ENCODE data around the gene TTLL1.

Gene TTLL1

GRCh38 chr22:43088984-43089717, at the start of gene TTLL1:
Gene TTLL1 (minus strand): TSS chr22:43089391. CDS start chr22:43075586, 13,805 bp downstream.
- DNase-seq: peak; percentile 75 to 87 (median 83)

- no peak for DNase-seq
Observed at GRCh38 chr22:43136801-43137200, 47.6 kb upstream of the TTLL1 start.

- DNase-seq: peak in 5 of 6 experiments; percentile 5 to 22 (median 12)
Observed at GRCh38 chr22:43136255-43136654, 47.1 kb upstream of the TTLL1 start.

GRCh38 chr22:43135565-43135964, 46.4 kb upstream of the TTLL1 start:
- no peak for DNase-seq

GRCh38 chr22:43134553-43134952, 45.4 kb upstream of the TTLL1 start:
- DNase-seq: no peak

- no peak for DNase-seq
Observed at GRCh38 chr22:43133401-43133800, 44.2 kb upstream of the TTLL1 start.

GRCh38 chr22:43131773-43132501, 42.7 kb upstream of the TTLL1 start:
- DNase-seq: no peak

GRCh38 chr22:43129426-43130425, 40.5 kb upstream of the TTLL1 start:
- DNase-seq: no peak

- no peak for DNase-seq
Observed at GRCh38 chr22:43128928-43129424, 39.8 kb upstream of the TTLL1 start.

- no peak for DNase-seq
Observed at GRCh38 chr22:43128116-43128515, 38.9 kb upstream of the TTLL1 start.

GRCh38 chr22:43127166-43127908, 38.1 kb upstream of the TTLL1 start:
- DNase-seq: no peak

- no peak for DNase-seq
Observed at GRCh38 chr22:43126501-43127165, 37.4 kb upstream of the TTLL1 start.

GRCh38 chr22:43118953-43119458, 29.8 kb upstream of the TTLL1 start:
- DNase-seq: no peak

GRCh38 chr22:43118024-43118849, 29.0 kb upstream of the TTLL1 start:
- no peak for DNase-seq

- no peak for DNase-seq
Observed at GRCh38 chr22:43116932-43117331, 27.7 kb upstream of the TTLL1 start.

- DNase-seq: no peak
Observed at GRCh38 chr22:43114958-43115357, 25.8 kb upstream of the TTLL1 start.

GRCh38 chr22:43113526-43114251, 24.5 kb upstream of the TTLL1 start:
- DNase-seq: no peak

GRCh38 chr22:43110927-43111623, 21.9 kb upstream of the TTLL1 start:
- DNase-seq: peak; percentile 13 to 48 (median 32)

- peak; percentile 16 to 58 (median 33) for DNase-seq
Observed at GRCh38 chr22:43110444-43110926, 21.3 kb upstream of the TTLL1 start, which contains the start of gene BIK. Gene BIK (plus strand): TSS chr22:43110750. CDS start chr22:43124023, 13,273 bp downstream.

All from stimulated activated naive CD4-positive, alpha-beta T cell (primary cell).